Measurements from ENCODE around the gene FNIP1.

GRCh38 chr5:131682826-131683225 lies 114.0 kb downstream of the FNIP1 start:
- TF ChIP-seq, protein P1, sequence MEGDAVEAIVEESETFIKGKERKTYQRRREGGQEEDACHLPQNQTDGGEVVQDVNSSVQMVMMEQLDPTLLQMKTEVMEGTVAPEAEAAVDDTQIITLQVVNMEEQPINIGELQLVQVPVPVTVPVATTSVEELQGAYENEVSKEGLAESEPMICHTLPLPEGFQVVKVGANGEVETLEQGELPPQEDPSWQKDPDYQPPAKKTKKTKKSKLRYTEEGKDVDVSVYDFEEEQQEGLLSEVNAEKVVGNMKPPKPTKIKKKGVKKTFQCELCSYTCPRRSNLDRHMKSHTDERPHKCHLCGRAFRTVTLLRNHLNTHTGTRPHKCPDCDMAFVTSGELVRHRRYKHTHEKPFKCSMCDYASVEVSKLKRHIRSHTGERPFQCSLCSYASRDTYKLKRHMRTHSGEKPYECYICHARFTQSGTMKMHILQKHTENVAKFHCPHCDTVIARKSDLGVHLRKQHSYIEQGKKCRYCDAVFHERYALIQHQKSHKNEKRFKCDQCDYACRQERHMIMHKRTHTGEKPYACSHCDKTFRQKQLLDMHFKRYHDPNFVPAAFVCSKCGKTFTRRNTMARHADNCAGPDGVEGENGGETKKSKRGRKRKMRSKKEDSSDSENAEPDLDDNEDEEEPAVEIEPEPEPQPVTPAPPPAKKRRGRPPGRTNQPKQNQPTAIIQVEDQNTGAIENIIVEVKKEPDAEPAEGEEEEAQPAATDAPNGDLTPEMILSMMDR (IDR thresholded peaks at IDR 0.05) = no peak
- TF ChIP-seq POLR2A (IDR thresholded peaks at IDR 0.05) = no peak
